H1 (cell line): Measurements from ENCODE around the gene CUL9. TPM values are rescaled to one million over a fixed set of nuclear protein-coding genes. Genes with fewer than 3 reads are reported as not detected.

Experiments used
- EGR1 ChIP-seq: IDR thresholded peaks from 2 replicates; pipeline ENCODE4 v1.6.1; 2011; ENCODE audit warnings: low read depth, low read length, borderline replicate concordance
- KDM5A ChIP-seq: fragments of 200-600 bp; IDR thresholded peaks from 2 replicates; pipeline ENCODE4 v1.7.1; 2012; ENCODE audit warnings: mild to moderate bottlenecking, low read length, inconsistent platforms, mixed read lengths
- polyA plus RNA-seq, 7 experiments: library from polyadenylated mRNA; depleted of rRNA in 3 of 7; stranded (reverse) in 5 of 7; unstranded in 2 of 7; fragments of >200 nt in 5 of 7; fragments of 200-250 nt in 2 of 7; gene quantifications; 1 replicate in 5 of 7; 2 replicates in 1 of 7; 4 replicates in 1 of 7; pipeline versions ENCODE4 v1.2.1 to v1.2.3, GENCODE V29; 2011 to 2013; ENCODE audit warnings: missing spikeins in 2 of 7, mixed read lengths in 2 of 7
- total RNA-seq: library from RNA; stranded (reverse); fragmentation: NEBNext Ultra II Directional; extraction: Animal tissue kit (Norgen Biotek cat#: 25700); gene quantifications from 2 replicates; pipeline ENCODE4 v1.2.1, GENCODE V29; 2021

Gene CUL9
- total and polyA plus RNA-seq, 2 of the 8 experiments (the other 6 are each of a cell fraction or from before 2014, with no cell fraction given) = 7.7 to 9.8 TPM

GRCh38 chr6:43271103-43271815, 89.3 kb downstream of the CUL9 start (continued):
- TF ChIP-seq KDM5A = no peak
- TF ChIP-seq EGR1 = no peak
